Transverse colon (tissue), 4 donors: ENCODE results near the gene RSPO1. TPM values are rescaled to one million over a fixed set of nuclear protein-coding genes. Genes with fewer than 3 reads are reported as not detected.

Source experiments
- DNase-seq: peaks from one replicate; pipeline ENCODE4 v3.0.0-alpha.2; 2019
- H3K27ac ChIP-seq, 4 donors: fragments of 200-600 bp; sonication (generic); 2 replicates each; pipeline ENCODE4 v1.5.1; 2016 to 2018; ENCODE audit warnings: inconsistent platforms in 4 of 4
- H3K27me3 ChIP-seq: fragments of 200-600 bp; sonication (generic); 2 replicates; pipeline ENCODE4 v1.5.1; 2017; ENCODE audit warnings: inconsistent platforms
- H3K36me3 ChIP-seq, 4 donors: fragments of 200-600 bp; sonication (generic); 2 replicates each; pipeline ENCODE4 v1.5.1; 2017 to 2019; ENCODE audit warnings: inconsistent platforms in 4 of 4
- H3K4me1 ChIP-seq, 4 donors: fragments of 200-600 bp; sonication (generic); 2 replicates each; pipeline ENCODE4 v1.5.1; 2017 to 2020; ENCODE audit warnings: inconsistent platforms in 4 of 4
- H3K4me3 ChIP-seq, 4 donors: fragments of 200-600 bp; sonication (generic); 1 replicate in 1 of 4; 2 replicates in 3 of 4; pipeline versions ENCODE4 v1.5.1 to v1.6.1; 2017 to 2019; ENCODE audit warnings: inconsistent platforms in 4 of 4
- H3K9me3 ChIP-seq, 2 donors: fragments of 200-600 bp; sonication (generic); 2 replicates each; pipeline ENCODE4 v1.5.1; 2017 to 2019; ENCODE audit warnings: inconsistent platforms in 2 of 2
- EP300 ChIP-seq: sonication (generic); formaldehyde crosslinking; IDR thresholded peaks from one replicate; pipeline ENCODE4 v1.6.1; 2017; ENCODE audit warnings: antibody characterized with exemption, low read depth
- POLR2A ChIP-seq: fragments of 450-650 bp; IDR thresholded peaks from one replicate; pipeline ENCODE4 v1.6.1; 2016; ENCODE audit warnings: antibody characterized with exemption, mild to moderate bottlenecking, moderate library complexity
- POLR2AphosphoS5 ChIP-seq, 3 donors: sonication (generic); formaldehyde crosslinking; IDR thresholded peaks; one replicate each; pipeline ENCODE4 v1.6.1; 2016; ENCODE audit warnings: antibody characterized with exemption in 3 of 3
- WGBS, 2 donors: methylation state at CpG; one replicate each; pipeline ENCODE4 v1.1.5; 2018; ENCODE audit warnings: low coverage in 1 of 2; 5-methylcytosine and 5-hydroxymethylcytosine counted together
- in situ Hi-C, 4 donors: fragments of 200-750 bp; cut with MboI; loops; one replicate each; pipeline versions ENCODE4 v1.15.0 to v1.15.1; 2017; ENCODE audit warnings: low sequenced_read_pairs in 3 of 4, low pct_ligation_motif_present in 1 of 4, low pct_unique_long_range_greater_than_20kb in 1 of 4
- intact Hi-C: fragments of 100-400 bp; cut with DNase I; formaldehyde crosslinking; loops from one replicate; pipeline ENCODE4 v1.15.1; 2023; ENCODE audit warnings: low total_unique reads
- total RNA-seq, 4 donors: library from RNA; depleted of rRNA; stranded (reverse); fragments of >200 nt; gene quantifications; one replicate each; pipeline ENCODE4 v1.1.0, GENCODE V29; 2016
- TF ChIP-seq, protein P1 (sequence below), 5 experiments: fragments of 200-600 bp in 3 of 5; fragments of 450-650 bp in 2 of 5; sonication (generic) in 3 of 5; IDR thresholded peaks; 1 replicate in 2 of 5; 2 replicates in 3 of 5; pipeline ENCODE4 v1.5.1; 2016 to 2017; ENCODE audit warnings: antibody characterized with exemption in 5 of 5, inconsistent platforms in 3 of 5, mild to moderate bottlenecking in 2 of 5, moderate library complexity in 1 of 5

Gene RSPO1
- total RNA-seq, 4 donors from 2014 or later, result 0.40 to 11.6 (median 1.2) TPM

DNA sequence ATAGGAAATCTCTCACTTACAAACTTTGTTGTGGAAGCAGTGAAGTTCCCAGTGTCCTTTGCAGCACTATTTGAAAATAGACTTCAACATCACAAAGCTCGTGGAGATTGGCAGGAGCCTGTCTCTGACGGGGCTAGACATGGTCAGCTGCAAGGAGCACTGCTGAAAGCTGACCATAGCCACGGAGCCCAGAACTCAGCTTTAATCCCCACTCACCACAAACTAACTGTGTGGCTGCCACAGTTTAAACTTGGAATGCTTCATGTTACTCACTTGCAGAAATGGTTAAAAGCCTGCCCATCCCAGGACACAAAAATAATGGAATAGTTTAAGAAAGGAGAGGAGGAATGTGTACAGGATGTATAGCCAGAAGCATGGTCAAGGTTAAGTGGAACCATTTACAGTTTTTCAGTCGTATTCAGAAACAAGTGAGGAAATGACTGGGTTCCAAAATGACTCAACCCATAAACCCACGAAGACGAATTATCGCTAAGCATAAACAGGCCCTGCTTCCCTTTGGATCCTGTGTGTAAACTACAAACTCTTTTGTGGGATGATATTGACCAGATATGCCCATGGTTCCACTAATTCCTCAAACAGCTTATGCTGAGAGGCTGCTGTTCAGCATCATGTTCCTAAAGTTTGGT lies 59.7 kb downstream of the RSPO1 start:
- intact Hi-C loops, result loop anchor here (2.0 kb wide), 1 partner anchor 36 kb away; no protein-coding TSS in a partner anchor
- in situ Hi-C loops, result no loop called here
- DNase-seq, result no peak
- H3K4me1 ChIP-seq, result peaks cover 0 to 9% (median 0%) of the 10 kb centered on the region in 4 donors
- peaks cover 0 to 73% (median 31%) of the 10 kb centered on the region in 4 donors for H3K36me3 ChIP-seq
- H3K9me3 ChIP-seq, result no peaks in the 10 kb centered on the region
- H3K4me3 ChIP-seq, result no peak overlapping the region
- H3K27me3 ChIP-seq, result no peaks in the 10 kb centered on the region
- WGBS, 2 donors, result 53 to 86% methylated on average over 3 to 7 of the region's 7 CpGs
- TF ChIP-seq EP300, result peak; percentile 63
- TF ChIP-seq, protein P1, sequence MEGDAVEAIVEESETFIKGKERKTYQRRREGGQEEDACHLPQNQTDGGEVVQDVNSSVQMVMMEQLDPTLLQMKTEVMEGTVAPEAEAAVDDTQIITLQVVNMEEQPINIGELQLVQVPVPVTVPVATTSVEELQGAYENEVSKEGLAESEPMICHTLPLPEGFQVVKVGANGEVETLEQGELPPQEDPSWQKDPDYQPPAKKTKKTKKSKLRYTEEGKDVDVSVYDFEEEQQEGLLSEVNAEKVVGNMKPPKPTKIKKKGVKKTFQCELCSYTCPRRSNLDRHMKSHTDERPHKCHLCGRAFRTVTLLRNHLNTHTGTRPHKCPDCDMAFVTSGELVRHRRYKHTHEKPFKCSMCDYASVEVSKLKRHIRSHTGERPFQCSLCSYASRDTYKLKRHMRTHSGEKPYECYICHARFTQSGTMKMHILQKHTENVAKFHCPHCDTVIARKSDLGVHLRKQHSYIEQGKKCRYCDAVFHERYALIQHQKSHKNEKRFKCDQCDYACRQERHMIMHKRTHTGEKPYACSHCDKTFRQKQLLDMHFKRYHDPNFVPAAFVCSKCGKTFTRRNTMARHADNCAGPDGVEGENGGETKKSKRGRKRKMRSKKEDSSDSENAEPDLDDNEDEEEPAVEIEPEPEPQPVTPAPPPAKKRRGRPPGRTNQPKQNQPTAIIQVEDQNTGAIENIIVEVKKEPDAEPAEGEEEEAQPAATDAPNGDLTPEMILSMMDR (IDR thresholded peaks at IDR 0.05), result no peak
- TF ChIP-seq POLR2AphosphoS5 (IDR thresholded peaks at IDR 0.05), result peak; percentile 76 to 93 (median 80)
- no peak for TF ChIP-seq POLR2A
- peak overlapping the region; percentile 25 to 72 (median 57) for H3K27ac ChIP-seq

- no peak overlapping the region for H3K4me3 ChIP-seq
- in situ Hi-C loops, result no loop called here
- WGBS, 2 donors, result 77 to 92% methylated on average over 3 of the region's 3 CpGs
- DNase-seq, result no peak
- TF ChIP-seq POLR2A (no peak), POLR2AphosphoS5 (IDR thresholded peaks at IDR 0.05) (no peak), EP300 (no peak)
- TF ChIP-seq, protein P1 (IDR thresholded peaks at IDR 0.05), result no peak
- peaks cover 0 to 4% (median 0%) of the 10 kb centered on the region in 4 donors for H3K4me1 ChIP-seq
- no peaks in the 10 kb centered on the region for H3K9me3 ChIP-seq
- no peak overlapping the region for H3K27ac ChIP-seq
- intact Hi-C loops, result no loop called here
- peaks cover 0 to 77% (median 32%) of the 10 kb centered on the region in 4 donors for H3K36me3 ChIP-seq
- no peaks in the 10 kb centered on the region for H3K27me3 ChIP-seq
These were observed 64.0 kb downstream of the RSPO1 start for GRCh38 chr1:37570528-37571334.

DNA sequence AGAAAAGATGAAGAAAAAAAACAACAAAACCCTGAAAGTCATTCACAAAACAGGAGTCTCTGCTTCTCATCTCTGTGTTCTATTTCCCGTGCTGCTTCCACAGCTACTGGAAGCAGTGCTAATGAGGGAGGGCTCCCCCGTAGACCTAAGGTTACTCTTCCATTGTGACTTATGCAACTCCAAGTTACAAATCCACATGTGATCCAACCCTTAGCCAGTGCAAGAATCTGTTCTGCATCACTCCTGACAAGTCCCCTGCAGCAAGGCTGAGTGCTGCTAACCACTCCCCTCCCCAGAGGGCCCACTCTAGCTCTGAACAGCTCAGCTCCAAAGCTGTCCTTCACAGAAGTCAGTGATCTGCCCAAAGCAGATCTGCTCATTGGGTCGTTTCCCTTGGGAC lies 67.7 kb downstream of the RSPO1 start:
- peaks cover 0 to 4% (median 0%) of the 10 kb centered on the region in 4 donors for H3K4me1 ChIP-seq
- no peak for DNase-seq
- H3K4me3 ChIP-seq, result no peak overlapping the region
- peak overlapping the region in 2 of 4 donors; percentile 1 to 26 for H3K27ac ChIP-seq
- TF ChIP-seq POLR2AphosphoS5 (IDR thresholded peaks at IDR 0.05) (peak; percentile 10 to 71 (median 68)), EP300 (no peak)
- no peaks in the 10 kb centered on the region for H3K27me3 ChIP-seq
- in situ Hi-C loops (no loop called here), intact Hi-C loops (loop anchor here (10.0 kb wide), 1 partner anchor 118 kb away; no protein-coding TSS in a partner anchor)
- 77 to 90% methylated on average over 2 to 3 of the region's 3 CpGs for WGBS, 2 donors
- H3K9me3 ChIP-seq, result no peaks in the 10 kb centered on the region
- H3K36me3 ChIP-seq, result peaks cover 0 to 59% (median 17%) of the 10 kb centered on the region in 4 donors

DNA sequence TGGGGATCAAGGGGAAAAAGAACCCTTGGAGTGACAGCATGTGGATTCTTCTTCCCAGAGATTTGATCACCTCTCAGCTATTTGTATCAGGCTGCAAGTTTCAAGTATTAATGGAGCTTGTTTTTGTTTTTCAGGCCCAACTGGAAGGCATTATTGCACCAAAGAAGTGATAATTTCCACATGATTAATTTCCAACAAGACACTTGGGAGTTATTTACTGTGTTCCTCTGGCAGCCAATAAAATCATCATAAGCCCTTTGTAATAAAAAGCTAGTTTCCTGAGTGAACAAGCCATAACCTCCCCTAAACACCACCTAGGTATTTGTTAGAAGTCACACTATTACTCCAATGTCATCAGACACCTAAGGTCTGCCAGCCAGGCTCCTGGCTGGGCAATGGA lies 69.8 kb downstream of the RSPO1 start:
- in situ Hi-C loops (no loop called here), intact Hi-C loops (loop anchor here (10.0 kb wide), 1 partner anchor 120 kb away; no protein-coding TSS in a partner anchor)
- TF ChIP-seq EP300 (no peak), POLR2A (no peak), POLR2AphosphoS5 (IDR thresholded peaks at IDR 0.05) (no peak)
- TF ChIP-seq, protein P1 (IDR thresholded peaks at IDR 0.05), result no peak
- H3K36me3 ChIP-seq, result peaks cover 0 to 54% (median 15%) of the 10 kb centered on the region in 4 donors
- no peak overlapping the region for H3K4me3 ChIP-seq
- no peaks in the 10 kb centered on the region for H3K9me3 ChIP-seq
- H3K4me1 ChIP-seq, result peaks cover 0 to 4% (median 0%) of the 10 kb centered on the region in 4 donors
- H3K27ac ChIP-seq, result no peak overlapping the region
- DNase-seq, result no peak
- H3K27me3 ChIP-seq, result no peaks in the 10 kb centered on the region
